ENCODE measurements around the gene ITGA2B.

ITGA2B gene

DNA sequence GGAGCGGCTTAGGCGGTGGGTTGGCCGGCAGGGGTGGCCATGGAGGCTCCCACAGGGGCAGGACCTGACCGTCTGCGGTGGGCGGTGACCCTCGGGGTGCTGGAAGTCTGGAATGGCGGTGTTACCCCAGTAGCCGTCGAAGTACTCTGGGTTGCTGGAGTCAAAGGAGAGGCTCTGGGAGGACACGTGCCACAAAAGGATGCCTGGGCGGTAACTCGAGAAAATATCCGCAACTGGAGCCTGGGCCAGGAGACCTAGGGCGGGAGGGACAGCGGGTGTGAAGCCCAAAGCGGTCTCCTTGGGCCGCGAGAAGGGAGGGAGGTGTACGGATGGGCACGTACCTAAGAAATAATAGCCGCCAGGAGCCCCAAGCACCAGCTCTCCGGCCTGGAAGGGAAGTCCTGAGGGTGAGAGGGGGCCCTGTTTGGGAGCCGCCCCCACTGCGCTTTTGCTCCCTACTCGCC is 4.6 kb downstream of the ITGA2B start:
- peak overlapping the region; percentile 1 for H2BK15ac ChIP-seq (ENCODE audit: low read length)
- no peak overlapping the region for H2BK12ac ChIP-seq (ENCODE audit: low read length)
- peaks cover 2 to 30% (median 26%) of the 10 kb centered on the region in 3 experiments for H3K27me3 ChIP-seq (ENCODE audit: control insufficient read depth in 3 of 3, insufficient read depth in 3 of 3, low read depth in 1 of 3, low read length in 3 of 3)
- H3K9me3 ChIP-seq (replicated peaks in 1 of 2; ENCODE audit: control insufficient read depth in 2 of 2, insufficient read depth in 1 of 2, low read depth in 1 of 2, low read length in 2 of 2), result no peaks in the 10 kb centered on the region
- H3K4me3 ChIP-seq (ENCODE audit: low read length in 2 of 2), result peak overlapping the region; percentile 54 to 76
- peak overlapping the region; percentile 80 for H3K23ac ChIP-seq (ENCODE audit: low read depth, low read length, poor library complexity)
- H3K14ac ChIP-seq (ENCODE audit: low read length), result no peak overlapping the region
- peaks cover 12 to 13% of the 10 kb centered on the region in 2 donors for H3K4me1 ChIP-seq (ENCODE audit: control insufficient read depth in 2 of 2, insufficient read depth in 1 of 2, low read depth in 1 of 2, low read length in 2 of 2)
- no peak overlapping the region for H2AK5ac ChIP-seq (ENCODE audit: low read depth, low read length)
- peak overlapping the region; percentile 98 for H3K4me2 ChIP-seq (ENCODE audit: insufficient read depth, low read length, poor library complexity, severe bottlenecking)
- H2BK5ac ChIP-seq (ENCODE audit: low read length), result peak overlapping the region; percentile 13
- no peak overlapping the region for H3K27ac ChIP-seq (replicated peaks; ENCODE audit: low read length)
- peak overlapping the region; percentile 89 for H3K18ac ChIP-seq (ENCODE audit: low read length)
- peak overlapping the region; percentile 100 for H2AFZ ChIP-seq (ENCODE audit: low read length)
- no peak overlapping the region for H3K4ac ChIP-seq (ENCODE audit: low read length)
- H4K8ac ChIP-seq (ENCODE audit: low read depth, low read length), result no peak overlapping the region
- H3K9ac ChIP-seq (ENCODE audit: low read depth, low read length, poor library complexity), result peak overlapping the region; percentile 82
- H3K36me3 ChIP-seq (replicated peaks in 1 of 2; ENCODE audit: control insufficient read depth in 2 of 2, insufficient read depth in 2 of 2, low read length in 2 of 2), result no peaks in the 10 kb centered on the region
- no peak overlapping the region for H4K91ac ChIP-seq (ENCODE audit: low read depth, low read length, poor library complexity)
- no peaks in the 10 kb centered on the region for H3K79me1 ChIP-seq (ENCODE audit: low read depth, low read length)
- WGBS, 2 donors (ENCODE audit: extremely low coverage in 2 of 2, insufficient read length in 2 of 2, insufficient replicate concordance in 1 of 2), result no CpG with 5 or more reads among the region's 26 CpGs
- peak overlapping the region; percentile 38 for H2BK120ac ChIP-seq (ENCODE audit: low read depth, low read length)
- DNase-seq (ENCODE audit: low spot score), result no peak

GRCh38 chr17:44384281-44384822 is 5.1 kb downstream of the ITGA2B start:
- H3K27me3 ChIP-seq (ENCODE audit: control insufficient read depth in 3 of 3, insufficient read depth in 3 of 3, low read depth in 1 of 3, low read length in 3 of 3), result peaks cover 2 to 30% (median 26%) of the 10 kb centered on the region in 3 experiments

DNA sequence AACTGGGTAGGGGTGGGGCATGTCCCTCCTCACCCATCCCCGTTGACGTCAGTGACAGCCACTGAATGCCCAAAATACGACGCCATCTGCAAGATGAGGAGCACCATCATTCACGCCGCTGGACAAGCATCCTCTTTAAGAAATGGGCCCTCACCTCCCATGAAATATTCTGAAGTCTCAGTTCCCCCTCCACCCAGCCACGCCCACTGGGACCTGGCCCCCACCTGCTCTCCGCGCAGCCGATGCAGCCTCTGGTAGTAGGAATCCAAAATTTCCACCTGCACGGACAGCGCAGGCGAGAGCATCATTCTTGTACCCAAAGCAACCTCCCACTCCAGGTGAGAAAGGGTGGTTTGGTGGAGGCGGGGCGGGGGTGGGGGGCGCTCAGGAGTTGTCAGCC is 5.6 kb downstream of the ITGA2B start:
- Histone ChIP-seq H3K4me1 (ENCODE audit: control insufficient read depth in 2 of 2, insufficient read depth in 1 of 2, low read depth in 1 of 2, low read length in 2 of 2) (peaks cover 8 to 13% of the 10 kb centered on the region in 2 donors), H3K23ac (ENCODE audit: low read depth, low read length, poor library complexity) (no peak overlapping the region), H3K4me2 (ENCODE audit: insufficient read depth, low read length, poor library complexity, severe bottlenecking) (no peak overlapping the region), H3K9ac (ENCODE audit: low read depth, low read length, poor library complexity) (no peak overlapping the region), H3K14ac (ENCODE audit: low read length) (no peak overlapping the region), H3K9me3 (replicated peaks in 1 of 2; ENCODE audit: control insufficient read depth in 2 of 2, insufficient read depth in 1 of 2, low read depth in 1 of 2, low read length in 2 of 2) (no peaks in the 10 kb centered on the region), H3K79me1 (ENCODE audit: low read depth, low read length) (no peaks in the 10 kb centered on the region), H3K4me3 (ENCODE audit: low read length in 2 of 2) (no peak overlapping the region), H3K27me3 (ENCODE audit: control insufficient read depth in 3 of 3, insufficient read depth in 3 of 3, low read depth in 1 of 3, low read length in 3 of 3) (peaks cover 2 to 30% (median 26%) of the 10 kb centered on the region in 3 experiments), H4K8ac (ENCODE audit: low read depth, low read length) (no peak overlapping the region), H2BK120ac (ENCODE audit: low read depth, low read length) (no peak overlapping the region), H2BK5ac (ENCODE audit: low read length) (no peak overlapping the region), H2AFZ (ENCODE audit: low read length) (no peak overlapping the region), H3K27ac (replicated peaks; ENCODE audit: low read length) (no peak overlapping the region), H4K91ac (ENCODE audit: low read depth, low read length, poor library complexity) (no peak overlapping the region), H3K4ac (ENCODE audit: low read length) (no peak overlapping the region), H2BK15ac (ENCODE audit: low read length) (no peak overlapping the region), H2AK5ac (ENCODE audit: low read depth, low read length) (no peak overlapping the region), H3K18ac (ENCODE audit: low read length) (peak overlapping the region; percentile 86), H2BK12ac (ENCODE audit: low read length) (no peak overlapping the region), H3K36me3 (replicated peaks in 1 of 2; ENCODE audit: control insufficient read depth in 2 of 2, insufficient read depth in 2 of 2, low read length in 2 of 2) (no peaks in the 10 kb centered on the region)
- no CpG with 5 or more reads among the region's 16 CpGs for WGBS, 2 donors (ENCODE audit: extremely low coverage in 2 of 2, insufficient read length in 2 of 2, insufficient replicate concordance in 1 of 2)
- DNase-seq (ENCODE audit: low spot score), result no peak

More at GRCh38 chr17:44384281-44384822, 5.1 kb downstream of the ITGA2B start:
- peak overlapping the region; percentile 38 for H2BK120ac ChIP-seq (ENCODE audit: low read depth, low read length)
- peak overlapping the region; percentile 86 for H3K18ac ChIP-seq (ENCODE audit: low read length)
- no peaks in the 10 kb centered on the region for H3K9me3 ChIP-seq (replicated peaks in 1 of 2; ENCODE audit: control insufficient read depth in 2 of 2, insufficient read depth in 1 of 2, low read depth in 1 of 2, low read length in 2 of 2)
- H2AFZ ChIP-seq (ENCODE audit: low read length), result peak overlapping the region; percentile 100
- H3K4me2 ChIP-seq (ENCODE audit: insufficient read depth, low read length, poor library complexity, severe bottlenecking), result peak overlapping the region; percentile 98
- H3K9ac ChIP-seq (ENCODE audit: low read depth, low read length, poor library complexity), result peak overlapping the region; percentile 82
- H4K8ac ChIP-seq (ENCODE audit: low read depth, low read length), result no peak overlapping the region
- no peaks in the 10 kb centered on the region for H3K79me1 ChIP-seq (ENCODE audit: low read depth, low read length)
- H2AK5ac ChIP-seq (ENCODE audit: low read depth, low read length), result no peak overlapping the region
- peaks cover 11 to 13% of the 10 kb centered on the region in 2 donors for H3K4me1 ChIP-seq (ENCODE audit: control insufficient read depth in 2 of 2, insufficient read depth in 1 of 2, low read depth in 1 of 2, low read length in 2 of 2)
- H3K4me3 ChIP-seq (ENCODE audit: low read length in 2 of 2), result peak overlapping the region; percentile 54 to 76
- H3K23ac ChIP-seq (ENCODE audit: low read depth, low read length, poor library complexity), result no peak overlapping the region
- peak overlapping the region; percentile 1 for H2BK15ac ChIP-seq (ENCODE audit: low read length)
- H3K14ac ChIP-seq (ENCODE audit: low read length), result no peak overlapping the region
- peak overlapping the region; percentile 9 for H4K91ac ChIP-seq (ENCODE audit: low read depth, low read length, poor library complexity)
- H3K36me3 ChIP-seq (replicated peaks in 1 of 2; ENCODE audit: control insufficient read depth in 2 of 2, insufficient read depth in 2 of 2, low read length in 2 of 2), result no peaks in the 10 kb centered on the region
- no peak for DNase-seq (ENCODE audit: low spot score)
- H3K4ac ChIP-seq (ENCODE audit: low read length), result no peak overlapping the region
- no CpG with 5 or more reads among the region's 29 CpGs for WGBS, 2 donors (ENCODE audit: extremely low coverage in 2 of 2, insufficient read length in 2 of 2, insufficient replicate concordance in 1 of 2)
- H2BK5ac ChIP-seq (ENCODE audit: low read length), result peak overlapping the region; percentile 13
- H2BK12ac ChIP-seq (ENCODE audit: low read length), result no peak overlapping the region
- H3K27ac ChIP-seq (replicated peaks; ENCODE audit: low read length), result no peak overlapping the region

- no CpG with 5 or more reads among the region's 15 CpGs for WGBS, 2 donors (ENCODE audit: extremely low coverage in 2 of 2, insufficient read length in 2 of 2, insufficient replicate concordance in 1 of 2)
- Histone ChIP-seq H3K9me3 (replicated peaks in 1 of 2; ENCODE audit: control insufficient read depth in 2 of 2, insufficient read depth in 1 of 2, low read depth in 1 of 2, low read length in 2 of 2) (no peaks in the 10 kb centered on the region), H4K8ac (ENCODE audit: low read depth, low read length) (no peak overlapping the region), H2BK12ac (ENCODE audit: low read length) (no peak overlapping the region), H2AFZ (ENCODE audit: low read length) (no peak overlapping the region), H3K18ac (ENCODE audit: low read length) (no peak overlapping the region), H3K4ac (ENCODE audit: low read length) (no peak overlapping the region), H3K27ac (replicated peaks; ENCODE audit: low read length) (no peak overlapping the region), H3K27me3 (ENCODE audit: control insufficient read depth in 3 of 3, insufficient read depth in 3 of 3, low read depth in 1 of 3, low read length in 3 of 3) (peaks cover 2 to 30% (median 26%) of the 10 kb centered on the region in 3 experiments), H3K4me2 (ENCODE audit: insufficient read depth, low read length, poor library complexity, severe bottlenecking) (no peak overlapping the region), H3K14ac (ENCODE audit: low read length) (no peak overlapping the region), H3K79me1 (ENCODE audit: low read depth, low read length) (no peaks in the 10 kb centered on the region), H4K91ac (ENCODE audit: low read depth, low read length, poor library complexity) (no peak overlapping the region), H3K23ac (ENCODE audit: low read depth, low read length, poor library complexity) (peak overlapping the region; percentile 14), H2BK120ac (ENCODE audit: low read depth, low read length) (no peak overlapping the region), H3K4me1 (ENCODE audit: control insufficient read depth in 2 of 2, insufficient read depth in 1 of 2, low read depth in 1 of 2, low read length in 2 of 2) (peaks cover 8 to 13% of the 10 kb centered on the region in 2 donors), H2AK5ac (ENCODE audit: low read depth, low read length) (no peak overlapping the region), H3K9ac (ENCODE audit: low read depth, low read length, poor library complexity) (no peak overlapping the region), H3K36me3 (replicated peaks in 1 of 2; ENCODE audit: control insufficient read depth in 2 of 2, insufficient read depth in 2 of 2, low read length in 2 of 2) (no peaks in the 10 kb centered on the region), H3K4me3 (ENCODE audit: low read length in 2 of 2) (no peak overlapping the region), H2BK5ac (ENCODE audit: low read length) (no peak overlapping the region), H2BK15ac (ENCODE audit: low read length) (no peak overlapping the region)
- DNase-seq (ENCODE audit: low spot score), result no peak
Observed at GRCh38 chr17:44383363-44383762, 6.1 kb downstream of the ITGA2B start.

Measured in neuronal stem cell (in vitro differentiated cells).